GM21390 (cell line): ENCODE results near the gene FREM3.
A peak's percentile ranks its signal among the peaks of the same experiment; 100 is the strongest.
"Not testable (repeated sequence)": the region's sequence is repeated elsewhere in the genome, so short reads cannot be mapped to it uniquely, and the experiment has no call there.

ENCODE experiments used
- ATAC-seq: cut with Tn5 transposase; IDR thresholded peaks from one replicate; pipeline ENCODE4 v1.9.1; 2021; ENCODE audit not compliant: unreplicated experiment

Gene FREM3

GRCh38 chr4:143586080-143586479, 114.4 kb downstream of the FREM3 start:
- ATAC-seq, result no peak

- ATAC-seq, result no peak
Observed at GRCh38 chr4:143585548-143585947, 114.9 kb downstream of the FREM3 start.

GRCh38 chr4:143581331-143581946, 119.0 kb downstream of the FREM3 start:
- no peak for ATAC-seq

GRCh38 chr4:143575331-143575730, 125.1 kb downstream of the FREM3 start:
- no peak for ATAC-seq

GRCh38 chr4:143564472-143564871, 136.0 kb downstream of the FREM3 start:
- no peak for ATAC-seq

- ATAC-seq, result peak; percentile 3
Observed at GRCh38 chr4:143559757-143560147, 140.7 kb downstream of the FREM3 start.

GRCh38 chr4:143558823-143559756, 141.4 kb downstream of the FREM3 start:
- peak; percentile 82 for ATAC-seq

- no peak for ATAC-seq
Observed at GRCh38 chr4:143558286-143558685, 142.2 kb downstream of the FREM3 start.

GRCh38 chr4:143555676-143556075, 144.8 kb downstream of the FREM3 start:
- ATAC-seq, result no peak

- ATAC-seq, result peak; percentile 62
Observed at GRCh38 chr4:143554728-143555597, 145.5 kb downstream of the FREM3 start.

- no peak for ATAC-seq
Observed at GRCh38 chr4:143549928-143550327, 150.5 kb downstream of the FREM3 start.

- no peak for ATAC-seq
Observed at GRCh38 chr4:143539670-143540023, 160.8 kb downstream of the FREM3 start.

GRCh38 chr4:143538979-143539669, 161.4 kb downstream of the FREM3 start:
- no peak for ATAC-seq

GRCh38 chr4:143531788-143532491, 168.5 kb downstream of the FREM3 start:
- ATAC-seq, result no peak

GRCh38 chr4:143531380-143531779, 169.1 kb downstream of the FREM3 start:
- ATAC-seq, result no peak

- ATAC-seq, result not testable (repeated sequence)
Observed at GRCh38 chr4:143528046-143528445, 172.4 kb downstream of the FREM3 start.
